ENCODE results near the gene ACAA1. TPM values are rescaled to one million over a fixed set of nuclear protein-coding genes. Genes with fewer than 3 reads are reported as not detected.

Gene ACAA1
- total and polyA plus RNA-seq, 9 of the 15 experiments (the other 6 are each of a cell fraction or from before 2014, with no cell fraction given), result 4.0 to 88.9 (median 57.2) TPM

DNA sequence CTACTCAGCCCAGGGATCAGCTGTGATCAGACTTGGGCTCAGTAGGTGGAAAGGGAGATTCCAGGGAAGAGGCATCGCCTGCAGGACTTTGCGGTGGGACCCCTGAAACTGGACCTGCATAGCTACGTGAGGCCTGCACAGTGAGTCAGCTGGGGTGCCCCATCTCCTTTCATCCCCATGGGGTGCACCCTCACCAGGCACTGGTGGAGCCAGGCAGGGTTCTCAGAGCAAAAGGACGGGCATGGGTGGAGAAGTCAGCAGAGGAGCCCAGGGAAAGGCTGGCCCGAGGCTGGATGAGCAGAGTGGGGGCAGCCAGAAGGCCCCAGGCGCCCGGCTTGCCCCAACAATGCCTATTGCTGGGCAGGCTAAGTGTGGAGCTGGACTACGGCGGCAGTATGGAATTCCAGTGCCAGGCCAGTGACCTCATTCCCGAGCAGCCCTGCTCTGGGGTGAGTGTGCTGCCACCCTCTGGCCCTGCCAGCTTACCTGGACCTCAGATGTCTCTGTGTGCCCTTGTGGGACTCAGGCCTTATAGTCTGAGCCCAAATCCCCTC, 19.7 kb downstream of the ACAA1 start:
- POLR2A ChIA-PET, result interaction anchor here (0.6 to 2.0 kb wide), 9 partner anchors 10 to 167 kb away, joined by 3 to 5 read pairs (median 3); partner anchors contain the start of gene ACAA1
- ATAC-seq (no peak), DNase-seq (ENCODE audit: extremely low read depth in 1 of 4, low spot score in 3 of 4) (no peak), FAIRE-seq (no peak)
- peak overlapping the region in 1 of 2 experiments; percentile 2; a peak in 2 of 4 replicates for H3K9ac ChIP-seq (ENCODE audit: insufficient read depth in 1 of 2, low read depth in 2 of 2, low read length in 2 of 2)
- CTCF ChIA-PET (ENCODE audit: low intra/inter-chr PET ratio), result interaction anchor here (0.8 kb wide), 1 partner anchor 229 kb away, joined by 3 read pairs; the partner anchor contains the start of gene XYLB
- no peak overlapping the region for H2AFZ ChIP-seq (ENCODE audit: low read depth, low read length)
- no peaks in the 10 kb centered on the region for H3K9me1 ChIP-seq (ENCODE audit: control insufficient read depth, insufficient read depth, low read length)
- H3K9me3 ChIP-seq (replicated peaks; ENCODE audit: control insufficient read depth, insufficient read depth, low read depth, low read length), result no peaks in the 10 kb centered on the region
- no peak overlapping the region for H3K27ac ChIP-seq (ENCODE audit: extremely low read depth, low read depth, low read length)
- intact Hi-C loops (cut with micrococcal nuclease), result loop anchor here (5.0 kb wide), 3 partner anchors 145 to 365 kb away; partner anchors contain the start of gene XYLB
- peaks cover 6 to 31% of the 10 kb centered on the region in 2 experiments; a peak in 3 of 5 replicates for H3K27me3 ChIP-seq (ENCODE audit: control insufficient read depth in 2 of 2, insufficient read depth in 2 of 2, low read length in 2 of 2)
- WGBS (ENCODE audit: insufficient coverage, low coverage, missing lambda C conversion rate), result 74% methylated on average over 10 of the region's 10 CpGs
- no peak overlapping the region for H3K4me3 ChIP-seq
- H4K20me1 ChIP-seq (replicated peaks; ENCODE audit: control insufficient read depth, insufficient read depth, low read length), result peaks cover 21% of the 10 kb centered on the region
- no TSS peak for BruUV-seq (replicated peaks)
- TF ChIP-seq ZNF395 (CRISPR knock-in tag; IDR thresholded peaks at IDR 0.05) (no peak), PRMT5 (CRISPR knock-in tag; IDR thresholded peaks at IDR 0.05) (no peak), HOXB6 (CRISPR knock-in tag; IDR thresholded peaks at IDR 0.05; ENCODE audit: borderline replicate concordance) (no peak), SUPT5H (IDR thresholded peaks at IDR 0.05) (0 out of 2 replicates have a peak, but pooled peaks have one; percentile 9)
- in situ Hi-C loops (cut with MboI), result loop anchor here (5.0 kb wide), 1 partner anchor 535 kb away; no protein-coding TSS in a partner anchor
- H3K36me3 ChIP-seq (ENCODE audit: control insufficient read depth, insufficient read depth, low read length), result peaks cover 15% of the 10 kb centered on the region; the same call in 1 of the 3 replicates
- no peak overlapping the region for H3K4me2 ChIP-seq (ENCODE audit: insufficient read depth, low read length)
- H3K79me2 ChIP-seq (ENCODE audit: control insufficient read depth, insufficient read depth, low read length), result no peaks in the 10 kb centered on the region
- peaks cover 0 to 30% of the 10 kb centered on the region in 2 experiments; a peak in 3 of 5 replicates for H3K4me1 ChIP-seq (replicated peaks in 1 of 2; ENCODE audit: control insufficient read depth in 2 of 2, insufficient read depth in 2 of 2, low read length in 2 of 2)

Measured in K562 (cell line).